NCI-H2029 treated with DMSO at 0.1 percent for 48 hours (cell line): ENCODE data around the gene POLD3.
A peak's percentile ranks its signal among the peaks of the same experiment; 100 is the strongest.

Experiments used
- DNase-seq: peaks from one replicate; lab custom pipeline; 2025; lab: John Stamatoyannopoulos, UW

POLD3 gene

GRCh38 chr11:74673693-74674360, 81.4 kb downstream of the POLD3 start:
- no peak for DNase-seq

GRCh38 chr11:74675761-74676160, 83.4 kb downstream of the POLD3 start:
- no peak for DNase-seq

GRCh38 chr11:74676596-74676995, 84.2 kb downstream of the POLD3 start:
- DNase-seq: no peak

- no peak for DNase-seq
Observed at GRCh38 chr11:74677131-74677530, 84.7 kb downstream of the POLD3 start.

DNA sequence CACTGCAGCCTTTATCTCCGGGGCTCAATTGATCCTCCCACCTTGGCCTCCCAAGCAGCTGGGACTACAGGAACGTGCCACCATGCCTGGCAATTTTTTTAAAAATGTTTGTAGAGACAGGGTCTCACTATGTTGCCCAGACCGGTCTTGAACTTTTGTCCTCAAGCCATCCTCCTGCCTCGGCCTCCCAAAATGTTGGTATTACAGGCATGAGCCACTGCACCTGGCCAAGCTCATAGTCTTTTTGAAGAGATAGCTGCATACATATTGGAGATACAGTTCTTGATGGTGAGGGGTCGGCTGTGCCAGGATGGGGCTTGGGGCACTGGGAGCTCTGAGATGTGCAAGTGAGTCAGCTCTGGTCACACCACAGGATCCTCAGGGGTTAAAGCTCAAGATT, 85.7 kb downstream of the POLD3 start:
- no peak for DNase-seq

GRCh38 chr11:74678591-74679512, 86.5 kb downstream of the POLD3 start:
- DNase-seq: no peak

GRCh38 chr11:74679513-74679865, 87.1 kb downstream of the POLD3 start:
- DNase-seq: no peak

DNA sequence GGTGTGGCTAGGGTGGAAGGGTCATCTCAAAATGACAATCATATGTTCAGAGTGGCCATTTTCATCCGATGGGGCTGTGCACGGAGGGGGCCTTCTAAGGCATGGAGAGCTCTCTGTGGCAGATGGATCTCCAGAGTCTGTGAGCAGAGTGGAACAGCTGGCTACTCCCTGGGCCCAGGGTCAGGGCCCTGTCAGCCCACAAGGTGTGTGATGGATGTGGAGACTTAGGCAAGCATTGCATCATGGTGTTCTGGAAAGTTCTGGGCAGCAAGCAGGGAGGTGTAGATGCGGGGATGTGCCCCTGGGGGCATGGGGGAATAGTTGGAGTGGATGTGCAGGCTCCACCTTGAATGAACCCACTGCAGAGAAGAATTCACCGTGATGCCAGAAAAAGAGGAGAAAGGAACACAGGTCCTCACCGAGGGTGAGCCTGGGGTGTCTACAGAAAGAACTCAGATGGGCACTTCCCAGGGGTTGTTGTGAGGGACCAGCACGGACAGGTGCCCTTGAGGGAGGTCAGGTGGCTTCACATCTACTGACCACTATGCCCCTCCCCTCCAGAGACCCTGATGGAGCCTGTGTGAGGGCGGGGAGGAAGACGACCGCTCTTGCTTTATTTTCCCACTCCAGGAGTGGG, 87.8 kb downstream of the POLD3 start:
- no peak for DNase-seq

GRCh38 chr11:74680703-74681531, 88.5 kb downstream of the POLD3 start:
- no peak for DNase-seq

GRCh38 chr11:74681686-74682651, 89.6 kb downstream of the POLD3 start:
- peak; percentile 43 for DNase-seq

- DNase-seq: no peak
Observed at GRCh38 chr11:74682731-74683278, 90.4 kb downstream of the POLD3 start.

DNA sequence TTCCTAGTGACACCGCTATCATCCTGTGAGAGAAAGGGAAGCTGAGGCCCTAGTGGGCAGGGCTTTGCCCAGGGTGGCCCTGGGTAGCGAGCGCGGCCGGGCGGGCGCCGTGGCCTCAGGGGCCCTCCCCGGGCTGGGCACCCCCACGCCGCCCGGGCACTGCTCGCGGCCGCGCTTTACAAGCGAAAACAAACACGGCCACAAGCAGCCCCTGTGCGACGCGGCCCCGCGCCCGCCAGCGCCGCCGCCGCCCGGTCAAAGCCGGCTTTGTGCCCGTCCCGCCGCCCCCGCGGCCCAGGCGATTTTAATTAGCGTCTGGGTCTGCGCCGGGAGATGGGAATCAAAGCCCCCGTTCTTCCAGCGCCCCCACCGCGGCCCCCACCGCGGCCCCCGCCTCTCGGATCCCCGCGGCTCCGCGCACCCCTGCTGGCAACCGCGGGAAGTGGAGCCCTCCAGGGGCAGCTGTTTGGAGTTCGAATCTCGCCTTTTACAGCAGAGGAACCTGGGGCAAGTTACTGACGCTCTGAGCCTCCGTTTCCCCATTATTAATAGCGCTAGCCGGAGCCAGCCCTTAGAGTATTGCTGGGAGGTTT, 91.0 kb downstream of the POLD3 start:
- DNase-seq: no peak

DNA sequence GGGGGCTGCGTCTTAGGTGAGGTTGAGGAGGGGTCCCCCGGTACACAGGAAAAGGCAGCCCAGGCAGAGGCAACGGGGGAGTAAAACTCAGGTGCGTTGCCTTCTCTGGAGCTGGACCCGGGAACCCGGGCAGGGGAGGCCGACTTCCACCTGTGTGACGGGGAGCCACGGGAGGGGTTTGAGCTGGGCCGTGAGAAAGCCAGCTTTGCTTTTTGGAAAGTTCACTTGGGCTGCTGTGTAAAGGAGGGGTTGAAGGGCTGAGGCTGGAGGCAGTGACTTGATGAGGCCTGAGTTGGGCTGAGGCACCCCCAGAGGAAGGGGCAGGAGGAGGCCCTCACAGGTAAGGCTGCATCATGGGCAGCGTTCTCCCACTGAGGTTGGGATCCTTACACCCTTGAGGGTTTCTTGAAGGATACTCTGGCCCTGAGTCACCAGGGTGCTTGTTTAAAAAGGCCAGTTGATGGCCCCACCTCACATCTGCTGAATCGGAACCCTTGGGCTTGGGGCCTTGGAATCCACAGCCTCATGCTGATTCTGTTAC, 91.6 kb downstream of the POLD3 start:
- no peak for DNase-seq

- no peak for DNase-seq
Observed at GRCh38 chr11:74684661-74685060, 92.3 kb downstream of the POLD3 start.

GRCh38 chr11:74685338-74685737, 93.0 kb downstream of the POLD3 start:
- no peak for DNase-seq

DNA sequence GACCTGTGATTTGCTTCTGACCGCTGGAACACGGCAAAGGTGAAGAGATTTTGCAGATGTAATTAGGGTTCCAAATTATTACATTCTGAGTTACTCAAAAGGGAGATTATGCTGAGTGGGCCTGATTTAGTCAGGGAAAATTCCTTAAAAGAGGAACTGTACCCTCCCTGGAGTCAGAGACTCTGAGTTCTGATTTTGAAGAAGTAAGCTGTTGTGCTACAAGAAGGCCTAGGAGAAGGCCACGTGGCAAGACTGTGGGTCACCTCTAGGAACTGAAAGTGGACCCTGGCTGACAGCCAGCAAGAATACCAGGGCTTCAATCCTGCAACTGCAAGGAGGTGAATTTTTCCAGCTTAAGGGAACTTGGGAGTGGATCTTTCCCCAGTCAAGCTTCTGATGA, 93.5 kb downstream of the POLD3 start:
- no peak for DNase-seq

DNA sequence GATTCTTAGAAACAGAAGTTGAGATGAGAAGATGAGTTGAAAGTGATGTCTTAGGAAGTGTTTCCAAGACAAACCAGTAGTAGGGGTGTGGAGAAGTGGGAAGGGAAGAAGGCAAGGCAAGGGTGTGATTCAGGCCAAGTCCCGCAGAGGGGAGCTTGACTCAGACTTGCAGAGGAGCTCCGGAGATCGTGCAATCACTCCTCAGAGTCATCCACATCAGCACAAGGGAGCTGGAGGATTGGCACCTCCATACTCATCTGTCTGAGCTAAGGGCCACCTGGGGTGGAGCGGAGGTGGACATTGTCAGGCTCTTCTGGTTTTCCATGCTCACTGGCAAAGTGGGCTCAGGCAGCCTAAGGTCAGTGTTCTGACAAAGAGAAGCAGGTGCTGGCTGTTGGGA, 94.4 kb downstream of the POLD3 start:
- no peak for DNase-seq

DNA sequence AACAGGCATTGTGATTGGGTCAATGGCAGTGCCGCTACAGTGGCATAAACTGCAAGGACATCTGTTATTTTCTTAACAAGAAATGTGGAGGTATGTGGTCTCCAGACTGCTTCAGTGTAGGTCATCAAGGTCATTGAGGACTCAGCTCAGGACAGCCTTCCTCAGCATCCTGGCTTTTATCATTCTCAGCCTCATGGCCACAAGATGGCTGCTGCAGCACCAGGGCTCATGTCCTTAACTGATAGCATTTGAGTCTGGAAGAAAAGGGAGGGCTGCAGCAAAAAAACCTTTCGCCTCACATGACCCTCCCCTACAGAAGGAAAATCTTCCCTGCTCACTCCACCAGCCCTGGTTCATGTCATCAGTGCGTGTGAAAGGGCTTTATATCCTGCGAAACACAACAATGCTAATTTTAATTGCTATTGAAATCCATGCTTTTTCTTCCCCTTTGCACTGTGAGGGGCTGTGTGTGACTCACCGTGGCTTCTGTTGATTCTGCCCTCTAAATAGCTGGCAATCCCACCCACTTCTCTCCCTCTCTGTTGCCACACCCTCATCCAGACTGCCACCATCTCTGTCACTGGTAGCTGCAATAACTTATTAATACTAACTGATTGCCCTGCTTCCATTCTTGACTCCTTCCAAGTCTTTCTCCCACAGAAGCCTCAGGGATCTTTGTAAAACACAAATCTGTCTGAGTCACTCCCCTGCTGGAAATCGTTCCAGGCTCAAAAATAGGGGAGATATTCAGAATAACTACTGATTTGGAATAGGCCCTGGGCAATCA, 95.0 kb downstream of the POLD3 start:
- DNase-seq: no peak

- DNase-seq: no peak
Observed at GRCh38 chr11:74689666-74690065, 97.3 kb downstream of the POLD3 start.
